HepG2 (cell line): ENCODE measurements around the gene HEPACAM. TPM values are rescaled to one million over a fixed set of nuclear protein-coding genes. Genes with fewer than 3 reads are reported as not detected.

Source experiments
- CCDC6 ChIP-seq: sonication (generic); formaldehyde crosslinking; IDR thresholded peaks from 2 replicates; pipeline ENCODE4 v1.8.1; 2022; ENCODE audit warnings: mild to moderate bottlenecking, missing genetic modification reagents, moderate library complexity
- HMG20B ChIP-seq: conservative IDR thresholded peaks from 2 replicates; pipeline ENCODE4 v1.6.1; 2016; ENCODE audit warnings: missing genetic modification reagents, missing compliant biosample characterization
- ISL2 ChIP-seq: sonication (generic); formaldehyde crosslinking; IDR thresholded peaks from 2 replicates; pipeline ENCODE4 v1.5.0; 2020; ENCODE audit warnings: missing genetic modification reagents
- MAFG ChIP-seq: sonication (generic); formaldehyde crosslinking; IDR thresholded peaks from 2 replicates; pipeline ENCODE4 v1.5.1; 2020; ENCODE audit warnings: mild to moderate bottlenecking, missing genetic modification reagents
- MXD4 ChIP-seq: IDR thresholded peaks from 2 replicates; pipeline ENCODE4 v1.6.1; 2016; ENCODE audit warnings: mild to moderate bottlenecking, missing biosample characterization, missing genetic modification reagents
- PAX8 ChIP-seq: sonication (generic); formaldehyde crosslinking; IDR thresholded peaks from 2 replicates; pipeline ENCODE4 v1.8.0; 2022; ENCODE audit warnings: mild to moderate bottlenecking, missing genetic modification reagents, borderline replicate concordance
- TAF1 ChIP-seq: sonication (generic); formaldehyde crosslinking; IDR thresholded peaks from 2 replicates; pipeline ENCODE4 v1.4.0; 2020; ENCODE audit warnings: missing genetic modification reagents
- YEATS4 ChIP-seq: sonication (generic); formaldehyde crosslinking; IDR thresholded peaks from 2 replicates; pipeline ENCODE4 v1.4.0; 2020; ENCODE audit warnings: missing genetic modification reagents, borderline replicate concordance
- ZKSCAN5 ChIP-seq: sonication (generic); formaldehyde crosslinking; IDR thresholded peaks from 2 replicates; pipeline ENCODE4 v1.5.1; 2020; ENCODE audit warnings: mild to moderate bottlenecking, missing genetic modification reagents
- ZNF709 ChIP-seq: sonication (generic); formaldehyde crosslinking; IDR thresholded peaks from 2 replicates; pipeline ENCODE4 v1.5.0; 2020; ENCODE audit warnings: mild to moderate bottlenecking, missing genetic modification reagents
- ZNF788 ChIP-seq: sonication (generic); formaldehyde crosslinking; IDR thresholded peaks from 2 replicates; pipeline ENCODE4 v1.5.0; 2020; ENCODE audit warnings: mild to moderate bottlenecking, missing genetic modification reagents, borderline replicate concordance
- ZSCAN20 ChIP-seq: sonication (generic); formaldehyde crosslinking; IDR thresholded peaks from 2 replicates; pipeline ENCODE4 v1.4.0; 2020; ENCODE audit warnings: missing genetic modification reagents, mild to moderate bottlenecking, borderline replicate concordance
- polyA plus RNA-seq, 8 experiments: library from polyadenylated mRNA; depleted of rRNA in 3 of 8; stranded (reverse) in 7 of 8; unstranded in 1 of 8; fragments of >200 nt; fragmentation: Illumina TruSeq in 4 of 8; extraction: Trizol in 4 of 8; gene quantifications; 2 replicates each; pipeline versions ENCODE4 v1.2.1 to v1.2.3, GENCODE V29; 2011 to 2016; ENCODE audit warnings: low read depth in 4 of 8, missing spikeins in 1 of 8, mixed read lengths in 1 of 8; ENCODE audit not compliant: insufficient read depth in 1 of 8
- total RNA-seq, 5 experiments: library from RNA; depleted of rRNA; stranded (reverse); fragments of >200 nt; fragmentation: Illumina TruSeq; extraction: Trizol; gene quantifications; 2 replicates each; pipeline ENCODE4 v1.2.3, GENCODE V29; 2016; ENCODE audit warnings: low read depth in 1 of 5
- TF ChIP-seq, protein P1 (sequence below): sonication (generic); formaldehyde crosslinking; conservative IDR thresholded peaks from 2 replicates; pipeline ENCODE4 v1.8.0; 2022; ENCODE audit warnings: mild to moderate bottlenecking, moderate library complexity, missing genetic modification reagents

HEPACAM gene
- total and polyA plus RNA-seq, 2 of the 13 experiments (the other 11 are each of a cell fraction or from before 2014, with no cell fraction given) = 66.9 to 121 TPM

GRCh38 chr11:124875943-124876817 lies 59.7 kb downstream of the HEPACAM start (continued):
- TF ChIP-seq YEATS4 (CRISPR knock-in tag) (peak; percentile 68), CCDC6 (peak; percentile 66; the same call in 1 of the 2 replicates), PAX8 (CRISPR knock-in tag) (no peak), HMG20B (CRISPR knock-in tag) (no peak), ISL2 (CRISPR knock-in tag) (peak; percentile 63; the same call in 1 of the 2 replicates), ZNF788 (CRISPR knock-in tag) (peak; percentile 17), ZSCAN20 (no peak), MXD4 (CRISPR knock-in tag) (0 out of 2 replicates have a peak, but pooled peaks have one; percentile 18), MAFG (CRISPR knock-in tag) (no peak), ZNF709 (CRISPR knock-in tag) (no peak; the same call in 1 of the 2 replicates), TAF1 (peak; percentile 39; the same call in 1 of the 2 replicates), ZKSCAN5 (no peak)
- TF ChIP-seq, protein P1, sequence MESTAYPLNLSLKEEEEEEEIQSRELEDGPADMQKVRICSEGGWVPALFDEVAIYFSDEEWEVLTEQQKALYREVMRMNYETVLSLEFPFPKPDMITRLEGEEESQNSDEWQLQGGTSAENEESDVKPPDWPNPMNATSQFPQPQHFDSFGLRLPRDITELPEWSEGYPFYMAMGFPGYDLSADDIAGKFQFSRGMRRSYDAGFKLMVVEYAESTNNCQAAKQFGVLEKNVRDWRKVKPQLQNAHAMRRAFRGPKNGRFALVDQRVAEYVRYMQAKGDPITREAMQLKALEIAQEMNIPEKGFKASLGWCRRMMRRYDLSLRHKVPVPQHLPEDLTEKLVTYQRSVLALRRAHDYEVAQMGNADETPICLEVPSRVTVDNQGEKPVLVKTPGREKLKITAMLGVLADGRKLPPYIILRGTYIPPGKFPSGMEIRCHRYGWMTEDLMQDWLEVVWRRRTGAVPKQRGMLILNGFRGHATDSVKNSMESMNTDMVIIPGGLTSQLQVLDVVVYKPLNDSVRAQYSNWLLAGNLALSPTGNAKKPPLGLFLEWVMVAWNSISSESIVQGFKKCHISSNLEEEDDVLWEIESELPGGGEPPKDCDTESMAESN (CRISPR knock-in tag) = peak; percentile 82
